ENCODE data around the gene PMEPA1.

PMEPA1 gene

GRCh38 chr20:57746832-57747404 is 37.1 kb upstream of the PMEPA1 start:
- in situ Hi-C loops (cut with MboI; ENCODE audit: low sequenced_read_pairs, unreplicated experiment), result no loop called here
- no peak for TF ChIP-seq CTCF (IDR thresholded peaks at IDR 0.05; ENCODE audit: borderline replicate concordance, control extremely low read depth, extremely low read depth, insufficient read depth, missing control alignments)
- no peak for DNase-seq (ENCODE audit: low spot score)

- in situ Hi-C loops (cut with MboI; ENCODE audit: low sequenced_read_pairs, unreplicated experiment), result no loop called here
- no peak for TF ChIP-seq CTCF (IDR thresholded peaks at IDR 0.05; ENCODE audit: borderline replicate concordance, control extremely low read depth, extremely low read depth, insufficient read depth, missing control alignments)
- DNase-seq (ENCODE audit: low spot score), result no peak
Observed at GRCh38 chr20:57746201-57746600, 36.4 kb upstream of the PMEPA1 start.

GRCh38 chr20:57744206-57744605 is 34.4 kb upstream of the PMEPA1 start:
- TF ChIP-seq CTCF (IDR thresholded peaks at IDR 0.05; ENCODE audit: borderline replicate concordance, control extremely low read depth, extremely low read depth, insufficient read depth, missing control alignments), result no peak
- in situ Hi-C loops (cut with MboI; ENCODE audit: low sequenced_read_pairs, unreplicated experiment), result no loop called here
- DNase-seq (ENCODE audit: low spot score), result no peak

- in situ Hi-C loops (cut with MboI; ENCODE audit: low sequenced_read_pairs, unreplicated experiment), result no loop called here
- DNase-seq (ENCODE audit: low spot score), result no peak
- no peak for TF ChIP-seq CTCF (IDR thresholded peaks at IDR 0.05; ENCODE audit: borderline replicate concordance, control extremely low read depth, extremely low read depth, insufficient read depth, missing control alignments)
Observed at GRCh38 chr20:57743450-57744095, 33.8 kb upstream of the PMEPA1 start.

GRCh38 chr20:57742507-57743181 is 32.8 kb upstream of the PMEPA1 start:
- no peak for DNase-seq (ENCODE audit: low spot score)
- in situ Hi-C loops (cut with MboI; ENCODE audit: low sequenced_read_pairs, unreplicated experiment), result no loop called here
- TF ChIP-seq CTCF (IDR thresholded peaks at IDR 0.05; ENCODE audit: borderline replicate concordance, control extremely low read depth, extremely low read depth, insufficient read depth, missing control alignments), result no peak

- TF ChIP-seq CTCF (IDR thresholded peaks at IDR 0.05; ENCODE audit: borderline replicate concordance, control extremely low read depth, extremely low read depth, insufficient read depth, missing control alignments), result no peak
- no peak for DNase-seq (ENCODE audit: low spot score)
- in situ Hi-C loops (cut with MboI; ENCODE audit: low sequenced_read_pairs, unreplicated experiment), result no loop called here
Observed at GRCh38 chr20:57738484-57738883, 28.7 kb upstream of the PMEPA1 start.

Data from GM13976 (cell line).